ENCODE data around the gene TTN. TPM values are rescaled to one million over a fixed set of nuclear protein-coding genes. Genes with fewer than 3 reads are reported as not detected.

Gene TTN
- total RNA-seq, 1 experiment from 2014 or later, result 0.02 TPM

DNA sequence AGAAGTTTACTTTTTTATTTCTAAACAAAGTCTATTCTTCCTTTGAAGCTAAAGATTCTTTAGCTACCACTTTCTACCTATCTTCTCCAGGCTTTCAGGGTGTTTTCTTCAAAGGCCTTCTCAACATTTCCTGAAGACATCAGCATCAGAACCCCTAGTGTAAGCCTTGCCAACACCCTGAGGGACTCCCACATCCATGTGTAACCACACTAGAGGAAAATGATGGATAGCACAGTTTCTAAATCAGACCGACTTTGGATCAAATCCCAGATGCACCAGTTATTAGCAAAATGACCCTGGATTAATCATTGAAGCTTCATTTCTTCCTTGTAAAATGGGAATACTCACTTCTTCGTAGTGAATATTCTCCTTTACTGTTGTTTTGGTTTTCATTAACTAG lies 4.7 kb upstream of the TTN start:
- DNase-seq (ENCODE audit: low spot score), result no peak

DNA sequence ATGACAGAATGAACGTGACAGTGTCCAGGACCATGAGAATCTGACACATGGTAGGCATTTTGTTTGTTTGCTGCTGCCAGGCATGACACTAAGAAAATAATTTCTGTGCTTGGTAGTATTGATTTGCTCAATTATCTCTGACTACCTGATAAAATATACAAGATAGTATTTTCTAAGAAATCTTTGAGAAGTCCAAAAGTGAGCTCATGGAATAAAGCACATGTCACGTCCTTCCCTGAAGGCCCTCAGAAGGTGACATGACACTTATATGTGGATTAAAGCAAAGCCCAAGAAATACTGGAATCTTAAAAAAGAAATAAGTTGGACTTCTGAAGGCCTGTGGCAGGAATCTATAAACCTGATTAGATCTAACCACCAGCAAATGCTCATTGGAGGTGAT lies 3.8 kb upstream of the TTN start:
- no peak for DNase-seq (ENCODE audit: low spot score)

DNA sequence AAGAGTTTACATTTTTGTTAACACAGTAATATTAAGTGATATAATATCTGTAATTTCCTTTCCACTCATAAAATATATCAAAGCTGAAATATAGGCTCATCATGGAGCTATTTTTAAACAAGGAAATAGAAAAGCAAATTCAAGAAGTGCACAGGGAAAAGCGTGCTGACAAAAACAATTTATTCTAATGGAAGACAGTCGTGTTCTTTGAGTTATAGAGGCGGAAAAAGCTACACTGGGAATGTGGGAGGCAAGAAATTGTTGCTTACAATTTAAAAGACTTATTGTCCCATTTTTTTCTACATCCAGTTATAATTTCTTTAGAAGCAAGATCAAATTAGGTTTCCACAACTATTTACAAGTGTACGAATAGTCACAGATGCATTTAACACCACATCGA lies 3.2 kb upstream of the TTN start:
- DNase-seq (ENCODE audit: low spot score), result no peak

DNA sequence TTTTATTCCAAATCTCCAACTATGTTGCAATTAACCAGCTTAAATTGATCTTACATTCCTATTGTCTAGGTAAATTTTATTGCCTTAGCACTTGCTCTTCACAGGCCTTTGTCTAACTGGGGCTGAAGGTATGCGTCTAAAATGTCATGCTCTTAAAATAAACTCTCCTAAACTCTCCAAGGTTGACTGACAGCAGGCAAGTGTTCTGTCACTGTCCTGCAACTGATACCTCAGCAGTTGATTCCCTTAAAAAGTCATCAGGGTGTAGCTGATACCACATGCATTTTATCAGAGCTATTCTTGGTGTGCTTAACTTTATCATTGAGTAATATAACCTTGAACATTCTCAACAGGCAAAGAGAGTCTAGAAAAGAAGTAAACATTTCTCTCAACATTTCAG lies 680 bp downstream of the TTN start:
- no peak for DNase-seq (ENCODE audit: low spot score)

DNA sequence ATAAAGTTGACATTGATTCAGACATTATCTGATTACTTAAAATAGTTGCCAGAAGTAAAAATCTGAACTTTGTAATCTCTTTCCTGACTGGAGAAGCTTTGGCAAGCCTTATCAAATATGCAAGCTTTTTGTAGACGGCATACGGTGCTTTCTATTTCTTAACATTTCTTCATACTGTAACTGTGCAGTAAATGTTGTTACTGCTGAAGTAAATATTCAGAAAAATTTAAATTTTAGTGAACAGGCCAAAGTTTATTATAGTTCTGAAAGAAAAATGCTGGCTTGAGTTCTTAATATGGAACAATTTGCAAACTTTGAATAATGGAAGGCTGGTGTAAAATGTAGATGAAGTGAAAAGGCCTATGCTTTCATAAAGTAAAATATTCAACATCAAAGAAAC lies 1.8 kb downstream of the TTN start:
- DNase-seq (ENCODE audit: low spot score), result no peak

DNA sequence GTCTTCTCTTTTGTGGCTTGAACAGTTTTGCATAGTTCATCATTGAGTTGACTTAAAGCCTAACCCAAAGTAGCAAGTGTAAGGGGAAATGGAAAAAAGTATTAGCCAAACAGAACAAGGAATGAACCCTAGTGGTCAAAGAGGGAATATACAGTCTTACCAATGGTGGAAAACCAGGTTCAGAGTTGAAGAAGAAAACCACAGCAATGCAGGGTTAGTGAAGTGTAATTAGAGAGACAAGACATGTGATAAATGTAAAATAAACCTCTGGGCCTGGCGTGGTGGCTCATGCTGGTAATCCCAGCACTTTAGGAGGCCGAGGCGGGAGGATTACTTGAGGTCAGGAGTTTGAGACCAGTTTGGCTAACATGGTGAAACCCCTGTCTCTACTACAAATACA lies 2.4 kb downstream of the TTN start:
- DNase-seq (ENCODE audit: low spot score), result peak; percentile 37

DNA sequence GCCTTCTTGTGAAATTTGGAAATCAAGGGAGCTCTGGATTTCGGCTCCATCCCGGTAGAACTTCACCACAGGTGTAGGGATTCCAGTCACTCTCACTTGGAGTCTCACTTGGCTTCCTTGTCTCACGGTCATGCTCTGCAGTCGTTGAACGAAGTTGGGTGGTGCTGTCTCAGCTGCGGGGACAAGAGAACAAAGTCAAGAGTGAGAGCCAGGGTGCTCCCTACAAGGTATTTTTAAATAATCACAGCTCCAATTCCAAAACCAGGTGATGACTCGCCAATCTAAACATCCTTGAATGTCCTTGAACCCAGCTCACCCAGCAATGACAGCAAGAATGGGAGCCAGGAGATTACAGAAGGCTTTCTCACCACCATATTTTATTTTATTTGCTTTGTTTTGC lies 6.7 kb downstream of the TTN start:
- DNase-seq (ENCODE audit: low spot score), result no peak

DNA sequence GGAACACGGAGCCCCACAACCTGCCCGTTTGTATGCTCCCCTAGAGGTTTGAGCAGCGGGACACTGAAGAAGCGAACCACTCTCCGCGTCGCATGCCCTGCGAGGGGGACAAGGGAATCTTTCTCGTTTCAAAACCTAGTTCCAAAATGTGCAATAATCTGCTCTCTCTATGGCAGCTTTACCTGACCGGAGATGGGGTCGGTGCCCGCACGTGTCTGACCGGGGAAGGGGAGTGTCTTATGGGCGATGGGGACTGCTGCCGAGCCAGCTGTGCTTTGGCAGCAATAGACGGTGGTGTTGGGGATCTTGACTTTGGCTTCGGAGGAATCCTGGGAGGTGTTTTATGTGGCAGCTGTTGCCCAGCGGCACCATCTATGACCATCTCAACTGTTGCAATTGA lies 7.9 kb downstream of the TTN start:
- DNase-seq (ENCODE audit: low spot score), result no peak

DNA sequence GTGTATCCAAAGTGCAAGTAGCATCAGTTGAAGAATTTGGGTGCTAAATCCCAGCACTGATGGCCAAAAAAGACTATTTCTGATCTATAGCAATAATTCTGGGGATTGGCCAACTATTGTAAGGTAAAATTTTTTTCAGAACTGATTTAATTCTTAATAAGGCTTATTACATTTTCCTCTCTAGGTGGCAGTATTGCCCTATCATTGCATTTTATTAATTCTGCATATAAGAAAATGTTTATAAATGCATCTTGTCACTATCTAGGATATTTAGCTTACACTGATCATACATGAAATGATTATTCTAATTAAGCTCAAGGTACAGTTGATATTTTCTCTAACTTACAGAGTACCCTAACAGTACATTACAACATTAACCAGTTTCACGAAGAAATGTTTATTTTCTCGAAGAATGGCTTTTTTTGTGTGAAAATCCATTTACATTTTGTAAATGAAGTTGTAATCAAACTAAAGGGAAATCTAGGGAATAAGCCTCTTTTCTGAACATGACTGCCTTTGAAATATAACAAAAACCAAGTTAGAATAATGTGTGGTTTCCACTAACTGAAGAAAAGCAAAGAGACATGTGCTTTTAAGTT lies 11.0 kb downstream of the TTN start:
- peak; percentile 48 for DNase-seq (ENCODE audit: low spot score)

DNA sequence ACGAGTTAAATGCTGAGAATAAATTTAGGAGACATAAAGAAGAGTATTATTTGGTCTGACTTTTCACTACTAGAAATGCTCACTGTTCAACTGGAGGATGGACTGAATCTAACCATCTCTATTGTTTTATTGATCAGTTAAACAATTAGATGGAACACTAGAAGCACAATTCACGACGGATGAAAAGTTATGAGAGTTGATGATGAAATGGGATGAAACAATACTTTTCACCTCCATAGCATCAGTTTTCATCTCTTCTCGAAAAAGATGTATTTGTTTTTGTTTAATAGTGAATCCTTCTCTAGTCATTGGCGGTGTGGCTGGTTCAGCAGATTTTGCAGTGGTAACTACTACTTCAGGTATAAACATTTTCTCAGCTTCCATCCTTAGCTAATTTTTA lies 19.3 kb downstream of the TTN start:
- DNase-seq (ENCODE audit: low spot score), result no peak

DNA sequence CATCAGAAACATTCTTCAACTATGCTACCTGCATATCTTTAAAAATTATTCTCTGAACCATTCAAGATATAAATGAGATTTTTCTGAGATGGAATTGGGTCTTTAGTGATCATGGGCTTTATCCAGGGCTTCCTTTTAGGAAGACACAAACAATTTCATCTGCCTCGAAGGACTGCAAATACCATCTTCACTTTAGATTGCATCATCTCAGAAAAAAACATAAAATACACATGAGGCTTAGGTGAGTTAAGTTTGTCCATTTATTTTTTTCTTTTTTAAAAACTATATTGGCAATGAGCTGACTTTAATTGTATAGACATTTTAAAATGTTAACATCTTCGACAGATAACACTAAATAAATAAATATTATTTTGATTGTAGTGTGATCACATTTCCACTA lies 20.1 kb downstream of the TTN start:
- DNase-seq (ENCODE audit: low spot score), result no peak

DNA sequence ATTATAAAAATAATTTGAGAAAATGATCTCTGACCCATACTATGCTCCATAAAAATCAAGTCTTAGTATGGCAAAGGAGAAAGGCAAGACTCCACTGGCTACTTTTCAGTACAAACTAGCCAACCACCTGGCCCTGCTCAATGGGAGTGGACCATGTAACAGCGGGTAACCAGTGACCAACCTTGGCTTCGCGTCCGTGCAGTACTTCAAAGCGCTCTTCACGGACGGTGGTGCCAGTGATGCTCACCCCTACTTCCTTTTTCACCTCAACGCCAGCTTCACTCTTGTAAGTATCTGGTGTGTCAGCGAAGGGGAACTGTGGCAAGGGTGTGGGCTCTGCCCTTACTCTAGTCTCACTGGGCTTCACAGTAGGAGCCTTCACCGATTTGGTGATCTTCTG lies 23.3 kb downstream of the TTN start:
- DNase-seq (ENCODE audit: low spot score), result no peak

DNA sequence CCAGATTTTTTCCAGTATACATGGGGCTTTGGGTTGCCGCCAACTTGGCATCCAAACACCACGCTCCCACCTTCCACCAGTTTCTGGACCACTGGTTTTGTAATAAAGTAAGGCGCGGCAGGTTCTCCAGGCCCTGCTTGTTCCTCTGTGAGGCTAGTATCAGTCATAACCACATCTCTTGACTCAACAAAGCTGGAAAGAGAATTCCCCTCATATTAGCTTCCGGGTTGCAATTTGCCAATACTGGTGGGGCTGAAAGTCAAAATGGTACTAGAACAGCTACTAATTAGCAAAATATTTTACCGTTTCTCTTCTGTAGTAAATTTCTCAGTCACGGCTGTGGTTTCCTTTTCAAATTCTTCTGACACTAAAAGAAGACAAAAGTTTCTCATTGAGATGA lies 25.0 kb downstream of the TTN start:
- no peak for DNase-seq (ENCODE audit: low spot score)

DNA sequence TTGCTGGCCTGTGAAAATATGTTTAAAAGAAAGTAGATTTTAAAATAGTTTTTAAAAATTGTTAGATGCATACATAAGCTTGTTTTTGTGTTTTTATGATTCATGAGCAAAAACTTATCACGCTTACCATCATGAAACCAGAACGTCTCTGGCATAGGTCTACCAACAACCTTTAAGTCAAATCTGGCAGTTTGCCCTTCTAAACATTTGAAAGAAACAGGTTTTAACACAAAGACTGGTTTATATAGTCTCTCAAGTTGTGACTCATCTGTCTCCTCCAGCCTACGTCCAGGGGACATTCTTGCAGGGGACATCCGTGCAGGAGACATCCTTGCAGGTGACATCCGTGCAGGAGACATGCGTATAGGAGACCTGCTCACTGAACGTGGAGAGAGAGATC lies 29.6 kb downstream of the TTN start:
- no peak for DNase-seq (ENCODE audit: low spot score)

DNA sequence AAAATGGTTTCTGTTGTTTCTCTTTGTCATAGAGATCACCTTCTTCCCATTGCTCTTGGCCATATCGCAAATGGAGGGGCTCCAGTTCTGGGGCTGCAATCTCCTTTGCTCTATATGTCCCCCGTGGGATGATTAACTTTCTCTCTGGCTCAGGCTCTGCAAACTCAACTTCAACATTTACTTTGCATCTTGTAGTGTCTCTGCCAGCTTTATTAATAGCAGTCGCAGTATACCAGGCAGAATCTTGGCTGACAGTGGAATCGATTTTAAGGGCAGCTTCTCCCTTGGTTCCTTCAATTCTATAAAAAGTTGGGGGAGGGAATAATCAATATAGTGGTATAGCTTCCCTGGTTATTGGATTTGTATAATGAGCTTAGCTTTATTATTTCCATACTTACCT lies 30.5 kb downstream of the TTN start:
- DNase-seq (ENCODE audit: low spot score), result no peak

DNA sequence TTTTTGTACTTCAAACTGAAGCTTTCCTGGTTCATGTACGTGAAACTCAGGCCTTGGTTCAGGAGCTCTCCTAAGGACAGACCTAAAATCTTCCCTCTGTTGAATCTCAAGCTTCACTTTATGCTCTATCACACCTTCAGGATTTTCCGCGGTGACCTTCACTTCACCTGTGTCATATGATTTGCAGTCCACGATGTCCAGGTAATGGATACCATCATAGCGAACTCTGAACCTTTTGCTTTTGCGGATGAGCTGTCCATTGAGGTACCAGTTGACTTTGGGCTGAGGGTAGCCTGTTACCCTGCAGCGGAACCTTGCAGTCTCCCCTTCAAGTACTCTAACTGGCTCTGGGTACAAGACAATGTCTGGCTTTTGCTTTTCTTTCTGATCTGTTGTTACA lies 31.2 kb downstream of the TTN start:
- no peak for DNase-seq (ENCODE audit: low spot score)

DNA sequence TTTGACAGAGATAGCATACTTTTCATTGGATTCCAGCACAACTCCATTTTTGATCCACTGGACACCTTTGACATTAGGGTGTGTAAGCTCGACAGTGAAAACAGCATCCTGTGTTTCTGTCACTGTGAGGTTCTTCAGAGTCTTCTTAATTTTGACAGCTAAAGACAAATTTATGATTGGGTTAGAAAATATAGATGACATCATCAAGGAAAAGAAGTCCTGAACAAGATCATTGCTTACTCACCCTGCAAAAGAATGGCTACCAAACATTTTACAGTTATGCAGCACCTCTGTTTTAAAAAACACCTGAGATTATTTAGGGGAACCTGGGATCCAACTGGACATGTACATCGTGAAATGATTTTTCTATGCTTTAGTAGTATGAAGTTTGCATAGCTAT lies 36.7 kb downstream of the TTN start:
- DNase-seq (ENCODE audit: low spot score), result no peak

DNA sequence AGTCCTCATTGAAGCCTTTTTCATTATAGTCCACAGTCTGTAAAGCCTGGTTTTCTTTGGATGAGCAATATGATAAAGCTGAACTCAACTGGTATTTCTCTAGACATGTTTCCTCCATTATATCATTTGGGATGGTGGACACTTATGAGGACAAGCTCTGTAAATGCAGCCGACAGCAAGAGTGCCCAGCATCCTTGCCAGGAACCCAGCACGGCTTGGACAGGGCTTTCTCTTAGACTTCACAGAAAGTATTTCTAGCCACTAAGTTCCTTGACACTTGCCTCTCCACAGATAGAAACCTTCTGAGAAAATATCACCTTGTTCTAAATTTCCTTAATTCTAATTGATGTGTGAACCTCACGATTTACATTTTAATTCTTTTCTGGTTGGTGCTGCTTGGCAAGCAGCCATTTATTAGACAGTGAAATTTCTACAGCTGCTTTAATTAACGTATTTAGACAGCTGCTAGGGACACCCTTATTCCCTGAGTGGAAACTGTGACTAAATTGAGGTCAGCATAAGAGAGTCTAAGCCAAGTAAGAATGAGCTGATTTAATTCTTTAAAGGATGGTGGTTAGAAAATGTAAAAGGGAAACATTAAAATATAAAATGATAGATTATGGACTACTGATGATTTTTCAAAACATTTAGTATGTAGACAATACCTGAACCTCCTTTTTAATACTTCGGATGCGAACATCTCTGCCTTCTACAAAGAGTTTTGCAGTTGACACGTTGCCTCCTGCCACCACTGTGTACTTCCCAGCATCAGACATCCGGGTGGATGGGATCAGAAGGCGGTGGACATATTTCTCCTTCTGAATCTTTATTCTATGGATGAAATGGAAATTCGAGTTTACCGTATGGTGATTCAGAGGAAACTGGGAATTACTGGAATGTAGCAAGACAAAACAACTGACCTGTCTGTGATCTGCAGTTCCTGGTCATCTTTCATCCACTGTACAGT lies 39.8 kb downstream of the TTN start:
- no peak for DNase-seq (ENCODE audit: low spot score)

DNA sequence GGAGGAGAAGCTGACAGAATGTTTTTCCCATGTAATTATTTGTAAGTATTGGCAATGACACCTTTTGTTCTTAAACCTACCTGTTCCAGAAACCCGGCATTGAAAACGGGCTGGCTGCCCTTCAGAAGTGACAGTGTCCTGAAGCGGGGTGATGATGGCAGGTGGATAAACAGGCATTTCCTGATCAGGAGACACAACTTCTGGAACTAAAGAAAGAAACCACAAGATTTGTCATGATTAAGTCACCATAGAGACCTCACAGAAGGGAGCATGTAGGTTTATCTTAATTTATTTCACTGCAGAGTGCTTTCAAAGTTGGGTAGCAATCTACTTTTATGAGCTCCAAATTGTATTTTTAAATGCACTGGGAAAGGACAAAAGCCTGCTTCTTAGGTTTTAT lies 43.1 kb downstream of the TTN start:
- DNase-seq (ENCODE audit: low spot score), result peak; percentile 39

DNA sequence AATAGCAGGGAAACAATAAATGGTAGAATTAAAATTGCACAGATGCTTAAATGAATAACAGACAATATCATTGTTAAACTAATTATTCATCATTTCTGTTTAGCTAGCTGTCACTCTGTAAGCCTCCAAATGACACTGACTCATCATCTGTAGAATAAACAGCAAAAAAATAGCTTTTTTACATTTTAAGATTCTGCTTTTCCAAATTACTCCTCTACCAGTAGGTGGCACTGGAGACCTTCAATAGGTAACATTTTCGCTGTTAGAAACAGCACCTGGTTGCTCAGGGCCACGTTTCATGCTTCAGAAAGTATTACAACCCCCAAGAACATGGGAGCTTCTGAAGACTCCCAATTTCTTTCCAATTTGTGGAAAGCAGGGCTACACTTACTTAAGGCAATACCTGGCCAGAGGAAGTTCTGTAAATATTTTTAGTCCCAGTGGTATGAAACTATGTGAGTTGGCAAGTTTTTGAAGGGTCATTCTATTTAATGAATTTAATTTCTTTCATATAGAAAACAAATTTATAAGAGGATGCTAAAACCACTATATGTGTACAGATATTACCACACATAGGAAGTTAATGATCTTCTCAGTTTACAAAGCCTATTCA lies 45.4 kb downstream of the TTN start:
- peak; percentile 48 for DNase-seq (ENCODE audit: low spot score)

DNA sequence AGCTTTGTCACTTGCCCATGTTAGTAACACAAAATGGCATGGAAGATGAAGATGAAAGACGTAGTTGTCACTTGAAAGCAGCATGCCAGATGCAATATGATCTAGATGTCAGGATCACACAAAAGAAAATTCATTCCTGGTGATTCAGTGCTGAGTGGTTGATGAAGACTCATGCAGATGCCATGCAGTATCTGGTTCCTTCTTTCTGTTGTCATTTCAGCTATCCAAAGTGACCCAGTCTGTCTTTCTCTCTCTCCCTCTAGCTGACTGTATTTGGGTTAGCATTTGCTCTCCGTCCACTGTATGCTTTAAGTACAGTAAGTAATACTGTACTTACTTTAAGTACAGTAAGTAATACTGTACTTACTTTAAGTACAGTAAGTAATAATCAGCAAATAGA lies 50.4 kb downstream of the TTN start:
- DNase-seq (ENCODE audit: low spot score), result peak; percentile 57

DNA sequence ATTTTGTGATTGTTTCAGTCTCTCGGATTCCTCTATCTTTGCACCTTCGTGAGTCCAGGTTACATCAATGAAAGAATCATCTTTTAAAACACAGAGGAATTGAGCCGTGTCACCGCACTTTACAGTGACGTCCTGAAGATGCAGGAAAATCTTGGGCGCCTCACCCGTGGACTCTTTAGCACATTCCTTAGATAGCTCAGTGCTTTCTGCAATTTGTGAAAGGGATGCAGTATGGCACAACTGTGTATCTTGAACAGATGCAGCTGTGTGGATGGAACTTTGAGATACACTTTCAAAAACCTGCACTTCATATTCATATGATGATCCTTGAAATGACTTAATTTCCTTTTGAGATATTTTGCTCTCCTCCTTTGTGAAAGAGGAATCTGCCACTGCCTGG lies 50.9 kb downstream of the TTN start:
- no peak for DNase-seq (ENCODE audit: low spot score)

DNA sequence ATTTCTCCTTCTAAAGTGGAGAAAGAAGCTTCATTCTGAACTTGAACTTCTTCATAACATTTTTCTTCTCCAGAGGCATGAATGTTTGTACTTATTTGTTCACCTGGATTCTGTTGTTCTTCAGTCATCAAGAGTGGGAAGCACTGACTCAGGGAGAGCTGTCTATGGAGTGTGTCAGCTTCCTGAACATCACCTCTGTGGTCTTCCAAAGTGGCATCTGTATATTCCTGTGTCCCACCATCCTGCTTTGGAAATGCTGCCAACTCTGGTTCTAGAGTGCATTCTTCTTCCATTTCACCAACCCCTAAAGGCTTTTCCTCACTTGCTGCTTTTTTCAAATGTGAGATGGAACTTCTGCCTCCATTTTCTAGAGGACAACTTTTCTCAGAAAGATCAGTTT lies 59.5 kb downstream of the TTN start:
- no peak for DNase-seq (ENCODE audit: low spot score)
